Endothelial cell of umbilical vein (primary cell): Measurements from ENCODE around the gene NOS2.
"Not testable (repeated sequence)": the region's sequence is repeated elsewhere in the genome, so short reads cannot be mapped to it uniquely, and the experiment has no call there.

Experiments
- CTCF ChIP-seq, 2 donors: IDR thresholded peaks; 1 replicate in 1 of 2; 2 replicates in 1 of 2; pipeline ENCODE4 v1.5.1; 2011; ENCODE audit warnings: low read length in 2 of 2, mild to moderate bottlenecking in 2 of 2, moderate library complexity in 2 of 2, control low read depth in 1 of 2, inconsistent platforms in 1 of 2, low read depth in 1 of 2; ENCODE audit not compliant: insufficient read depth in 1 of 2; ENCODE audit errors: extremely low read depth in 1 of 2
- EZH2 ChIP-seq: IDR thresholded peaks from 2 replicates; pipeline ENCODE4 v1.6.1; 2012; ENCODE audit warnings: borderline replicate concordance, low read depth, mild to moderate bottlenecking, moderate library complexity, low read length, inconsistent platforms; ENCODE audit not compliant: severe bottlenecking
- FOS ChIP-seq: IDR thresholded peaks from 2 replicates; pipeline ENCODE4 v1.6.1; 2011; ENCODE audit warnings: mild to moderate bottlenecking, low read length, moderate library complexity, borderline replicate concordance; ENCODE audit not compliant: insufficient read depth
- GATA2 ChIP-seq: IDR thresholded peaks from 2 replicates; pipeline ENCODE4 v1.7.0; 2011; ENCODE audit warnings: low read depth, mild to moderate bottlenecking, moderate library complexity, mixed read lengths, low read length; ENCODE audit not compliant: insufficient read length, insufficient read depth
- JUN ChIP-seq: IDR thresholded peaks from 2 replicates; pipeline ENCODE4 v1.6.1; 2011; ENCODE audit warnings: borderline replicate concordance, low read depth; ENCODE audit not compliant: insufficient read length, insufficient read depth
- MAX ChIP-seq: IDR thresholded peaks from 2 replicates; pipeline ENCODE4 v1.6.1; 2011; ENCODE audit not compliant: insufficient read depth, insufficient read length
- MYC ChIP-seq: IDR thresholded peaks from one replicate; pipeline ENCODE4 v1.6.1; 2011; ENCODE audit warnings: mild to moderate bottlenecking, low read depth, low read length
- POLR2A ChIP-seq: IDR thresholded peaks from 2 replicates; pipeline ENCODE4 v1.6.1; 2012; ENCODE audit warnings: low read depth, mild to moderate bottlenecking, control low read depth, low read length
- POLR2AphosphoS5 ChIP-seq: IDR thresholded peaks from 2 replicates; pipeline ENCODE4 v1.6.1; 2012; ENCODE audit warnings: low read depth, mild to moderate bottlenecking, control low read depth, low read length, moderate library complexity; ENCODE audit not compliant: insufficient read depth

GRCh38 chr17:27838607-27839006, 38.3 kb upstream of the NOS2 start:
- TF ChIP-seq POLR2AphosphoS5; CTCF (IDR thresholded peaks at IDR 0.05; ENCODE audit: extremely low read depth in 1 of 2, insufficient read depth in 1 of 2, low read depth in 1 of 2, low read length in 2 of 2); POLR2A; EZH2; MAX; FOS; GATA2; MYC; JUN: not testable (repeated sequence)
